ENCODE results near the gene CHRNB1. TPM values are rescaled to one million over a fixed set of nuclear protein-coding genes. Genes with fewer than 3 reads are reported as not detected.

The CHRNB1 gene, protein sequence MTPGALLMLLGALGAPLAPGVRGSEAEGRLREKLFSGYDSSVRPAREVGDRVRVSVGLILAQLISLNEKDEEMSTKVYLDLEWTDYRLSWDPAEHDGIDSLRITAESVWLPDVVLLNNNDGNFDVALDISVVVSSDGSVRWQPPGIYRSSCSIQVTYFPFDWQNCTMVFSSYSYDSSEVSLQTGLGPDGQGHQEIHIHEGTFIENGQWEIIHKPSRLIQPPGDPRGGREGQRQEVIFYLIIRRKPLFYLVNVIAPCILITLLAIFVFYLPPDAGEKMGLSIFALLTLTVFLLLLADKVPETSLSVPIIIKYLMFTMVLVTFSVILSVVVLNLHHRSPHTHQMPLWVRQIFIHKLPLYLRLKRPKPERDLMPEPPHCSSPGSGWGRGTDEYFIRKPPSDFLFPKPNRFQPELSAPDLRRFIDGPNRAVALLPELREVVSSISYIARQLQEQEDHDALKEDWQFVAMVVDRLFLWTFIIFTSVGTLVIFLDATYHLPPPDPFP
- total RNA-seq, result 6.1 and 7.2 TPM in 2 replicates

- peak within 1 kb of the TSS; percentile 10 for H3K27ac Mint-ChIP-seq
- peaks cover 39% of the 10 kb centered on the region for H3K36me3 Mint-ChIP-seq (ENCODE audit: low read depth)
- peak; percentile 76 for DNase-seq
- no peaks in the 10 kb centered on the region for H3K9me3 Mint-ChIP-seq
- peaks cover 32% of the 10 kb centered on the region for H3K4me1 Mint-ChIP-seq
- peaks cover 29% of the 10 kb centered on the region for H3K27me3 Mint-ChIP-seq
- intact Hi-C loops (cut with micrococcal nuclease), result loop anchor here (1.0 kb wide), 1 partner anchor 10 kb away; no protein-coding TSS in a partner anchor
- peak within 1 kb of the TSS; percentile 83 for H3K4me3 Mint-ChIP-seq
These were observed at the start of gene CHRNB1 for GRCh38 chr17:7444682-7445618. CHRNB1 (plus strand) TSS chr17:7445061; CDS start chr17:7445128, 67 bp downstream.

DNA sequence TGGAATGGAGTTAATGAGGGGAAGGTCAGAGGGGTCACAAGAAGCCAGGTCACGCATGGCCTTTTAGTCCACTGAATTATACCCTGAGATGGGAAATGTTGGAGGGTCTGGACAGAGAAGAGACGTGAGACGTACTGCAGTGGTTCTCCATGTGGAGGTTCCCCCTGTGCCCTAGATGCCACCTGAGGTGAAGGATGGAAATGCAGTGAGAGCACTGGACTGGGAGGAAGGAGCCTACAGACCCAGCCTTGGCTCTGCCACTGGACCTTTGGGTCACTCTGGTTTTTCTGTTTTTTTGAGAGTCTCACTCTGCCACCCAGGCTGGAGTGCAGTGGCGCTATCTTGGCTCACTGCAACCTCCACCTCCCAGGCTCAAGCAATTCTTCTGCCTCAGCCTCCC is 48.7 kb upstream of the CHRNB1 start:
- Mint-ChIP-seq H3K9me3 (no peaks in the 10 kb centered on the region), H3K27me3 (no peaks in the 10 kb centered on the region), H3K36me3 (ENCODE audit: low read depth) (peaks cover 7% of the 10 kb centered on the region), H3K4me3 (peak overlapping the region; percentile 31), H3K27ac (no peak overlapping the region), H3K4me1 (peaks cover 24% of the 10 kb centered on the region)
- intact Hi-C loops (cut with micrococcal nuclease), result no loop called here
- DNase-seq, result no peak

DNA sequence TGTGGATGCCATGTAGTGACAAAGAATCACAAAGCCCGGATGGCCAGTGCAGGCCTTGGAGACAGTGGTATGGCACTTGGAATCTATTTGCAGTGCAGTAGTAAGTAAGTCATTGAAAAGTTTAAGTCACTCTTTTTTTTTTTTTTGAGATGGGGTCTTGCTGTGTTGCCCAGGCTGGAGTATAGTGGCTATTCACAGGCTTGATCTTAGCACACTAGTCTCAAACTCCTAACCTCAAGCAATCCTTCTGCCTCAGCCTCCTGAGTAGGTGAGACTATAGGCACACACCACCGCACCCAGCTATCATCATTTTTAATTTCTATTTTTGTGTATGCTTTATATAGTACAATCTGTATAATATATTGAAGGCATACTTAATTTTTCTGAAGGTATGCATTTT is 46.2 kb upstream of the CHRNB1 start:
- H3K36me3 Mint-ChIP-seq (ENCODE audit: low read depth), result peaks cover 4% of the 10 kb centered on the region
- intact Hi-C loops (cut with micrococcal nuclease), result no loop called here

DNA sequence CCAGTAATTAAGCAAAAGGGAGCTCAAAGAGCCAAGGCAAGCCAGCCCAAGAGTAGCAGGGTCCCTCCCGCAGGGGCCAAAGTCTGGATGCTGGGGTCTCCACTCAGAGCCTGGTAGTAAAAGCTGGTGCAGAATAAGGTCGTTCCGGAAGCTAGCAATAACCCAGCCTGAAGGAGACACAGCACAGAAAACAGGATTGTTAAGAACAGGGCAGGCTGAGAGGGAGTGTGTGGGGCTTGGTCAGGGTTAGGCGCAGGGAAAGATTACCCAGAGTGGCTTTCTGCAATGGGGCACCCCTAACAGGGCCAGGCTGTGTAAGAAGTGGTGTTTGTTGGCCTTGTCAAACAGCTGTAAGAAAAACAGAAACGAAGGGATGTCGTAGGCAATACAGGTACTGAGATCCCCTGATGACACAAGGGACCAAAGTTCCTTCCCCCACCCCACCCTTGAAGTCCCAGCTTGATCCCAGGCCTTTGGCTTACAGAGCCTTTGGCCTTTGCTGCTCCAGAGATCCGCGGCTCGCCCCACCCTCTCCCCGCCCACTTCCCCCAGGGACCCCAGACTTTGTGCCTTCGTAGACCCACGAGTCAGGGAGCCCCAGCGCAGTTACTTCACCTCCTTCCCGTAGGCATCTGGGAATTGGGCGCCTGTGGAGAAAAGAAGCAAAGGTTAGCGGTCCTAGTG is 41.7 kb upstream of the CHRNB1 start:
- Mint-ChIP-seq H3K27ac (peak overlapping the region; percentile 52), H3K36me3 (ENCODE audit: low read depth) (no peaks in the 10 kb centered on the region), H3K9me3 (no peaks in the 10 kb centered on the region), H3K4me1 (peaks cover 21% of the 10 kb centered on the region), H3K4me3 (peak overlapping the region; percentile 96), H3K27me3 (peaks cover 20% of the 10 kb centered on the region)
- DNase-seq, result peak; percentile 69
- intact Hi-C loops (cut with micrococcal nuclease), result no loop called here

More for the DNA sequence above, 46.2 kb upstream of the CHRNB1 start:
- no peak overlapping the region for H3K27ac Mint-ChIP-seq
- DNase-seq, result no peak
- H3K4me3 Mint-ChIP-seq, result no peak overlapping the region
- no peaks in the 10 kb centered on the region for H3K9me3 Mint-ChIP-seq
- no peaks in the 10 kb centered on the region for H3K27me3 Mint-ChIP-seq
- H3K4me1 Mint-ChIP-seq, result peaks cover 19% of the 10 kb centered on the region

DNA sequence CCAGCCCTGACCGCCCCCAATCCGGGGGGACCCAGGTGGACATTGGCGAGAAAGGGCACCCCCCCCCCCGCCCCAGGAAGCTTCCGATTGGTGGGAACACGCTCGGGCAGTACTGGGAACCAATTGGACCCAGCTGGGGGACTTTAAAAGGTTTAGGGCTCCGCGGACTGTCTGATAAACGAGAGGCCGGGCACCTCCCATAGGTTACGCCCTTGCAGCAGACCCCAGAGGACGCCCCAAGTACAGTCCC is 41.2 kb upstream of the CHRNB1 start:
- intact Hi-C loops (cut with micrococcal nuclease), result no loop called here
- H3K27me3 Mint-ChIP-seq, result peaks cover 20% of the 10 kb centered on the region
- peaks cover 21% of the 10 kb centered on the region for H3K4me1 Mint-ChIP-seq
- H3K36me3 Mint-ChIP-seq (ENCODE audit: low read depth), result no peaks in the 10 kb centered on the region
- peak overlapping the region; percentile 96 for H3K27ac Mint-ChIP-seq
- DNase-seq, result no peak
- peak overlapping the region; percentile 96 for H3K4me3 Mint-ChIP-seq
- no peaks in the 10 kb centered on the region for H3K9me3 Mint-ChIP-seq

DNA sequence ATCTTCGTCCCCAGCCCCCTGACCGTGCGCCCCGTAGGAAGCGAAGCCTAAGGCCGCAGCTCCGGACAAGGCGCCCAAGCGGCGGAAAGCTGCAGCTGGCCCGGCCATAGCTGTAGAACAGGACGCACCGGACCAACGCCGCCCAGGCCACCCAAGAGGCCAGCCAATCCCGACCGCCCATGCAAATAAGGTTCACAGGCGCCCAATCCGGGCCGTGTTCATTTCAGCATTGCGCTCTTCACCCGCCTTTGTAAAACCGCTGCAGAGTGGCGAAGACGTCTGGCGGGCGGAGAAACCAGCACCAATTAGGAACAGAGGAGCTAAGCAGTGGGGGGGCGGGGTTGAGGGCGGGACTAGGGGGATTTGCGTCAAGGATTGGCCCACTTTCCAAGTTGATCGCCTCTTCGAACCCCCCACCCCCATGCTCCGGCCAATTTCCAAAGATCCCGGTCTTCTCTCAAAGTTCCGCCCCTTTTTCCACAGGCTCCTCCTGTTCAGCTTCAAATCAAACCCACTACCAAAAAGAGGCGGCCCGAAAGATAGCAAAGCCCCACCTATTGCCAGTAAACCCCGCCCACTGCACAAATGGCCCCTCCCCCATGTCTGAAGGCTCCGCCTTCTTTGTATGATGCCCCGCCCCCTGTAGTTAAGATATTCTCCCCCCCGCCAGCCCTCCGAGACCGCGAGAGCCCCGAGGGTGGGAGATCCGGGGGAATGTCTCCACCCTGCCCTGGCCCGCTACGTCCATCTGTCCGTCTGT is 40.7 kb upstream of the CHRNB1 start, which contains the start of gene TMEM256:
Gene TMEM256 (minus strand): TSS at position 121 of the 760 bp plus-strand sequence. CDS start 13 bp downstream, at position 108.
- Mint-ChIP-seq H3K4me3 (peak within 1 kb of the TSS; percentile 96), H3K4me1 (peaks cover 21% of the 10 kb centered on the region), H3K36me3 (ENCODE audit: low read depth) (peaks cover 2% of the 10 kb centered on the region), H3K27ac (peak within 1 kb of the TSS; percentile 96), H3K27me3 (peaks cover 23% of the 10 kb centered on the region), H3K9me3 (no peaks in the 10 kb centered on the region)
- intact Hi-C loops (cut with micrococcal nuclease), result loop anchor here (1.0 to 2.0 kb wide), 6 partner anchors 10 to 282 kb away; partner anchors contain the start of genes KCTD11, PLSCR3 and TMEM102
- peak; percentile 98 for DNase-seq

DNA sequence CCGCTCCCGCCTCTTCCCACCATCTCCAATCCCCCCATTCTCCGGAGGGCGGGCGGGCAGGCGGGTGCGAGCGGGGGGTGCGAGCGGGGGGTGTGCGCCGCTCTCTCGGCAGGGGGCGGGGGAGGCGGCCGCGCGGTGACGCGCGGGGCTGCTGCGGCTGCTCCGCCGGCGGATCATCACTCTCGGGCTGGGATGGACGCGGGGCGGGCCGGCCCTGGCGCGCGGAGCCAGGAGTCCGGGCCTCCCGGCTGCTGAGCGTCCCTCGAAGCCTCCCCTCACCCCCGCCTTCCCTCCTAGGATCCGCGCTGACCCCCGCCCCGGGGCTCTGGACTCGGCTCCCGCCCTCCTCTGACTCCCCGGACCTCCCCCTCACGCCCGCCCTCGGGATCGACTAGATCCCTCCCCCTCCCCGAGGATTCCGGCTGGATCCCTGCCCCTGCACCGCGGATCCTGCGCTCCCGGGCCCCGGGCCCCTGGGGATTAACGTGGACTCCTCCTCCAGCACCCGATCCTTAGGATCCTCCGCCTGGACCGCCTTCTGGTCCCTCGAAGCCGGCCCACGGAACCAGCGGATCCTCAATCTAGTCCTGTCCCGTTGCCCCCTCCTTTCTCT is 40.0 kb upstream of the CHRNB1 start:
- peaks cover 21% of the 10 kb centered on the region for H3K4me1 Mint-ChIP-seq
- H3K27ac Mint-ChIP-seq, result peak overlapping the region; percentile 96
- intact Hi-C loops (cut with micrococcal nuclease), result loop anchor here (1.0 to 2.0 kb wide), 6 partner anchors 11 to 281 kb away; partner anchors contain the start of genes KCTD11, PLSCR3 and TMEM102
- peak; percentile 88 for DNase-seq
- peaks cover 2% of the 10 kb centered on the region for H3K36me3 Mint-ChIP-seq (ENCODE audit: low read depth)
- peaks cover 28% of the 10 kb centered on the region for H3K27me3 Mint-ChIP-seq
- H3K4me3 Mint-ChIP-seq, result peak overlapping the region; percentile 96
- no peaks in the 10 kb centered on the region for H3K9me3 Mint-ChIP-seq

GRCh38 chr17:7405350-7406234 is 39.3 kb upstream of the CHRNB1 start:
- Mint-ChIP-seq H3K27me3 (peaks cover 32% of the 10 kb centered on the region), H3K4me1 (peaks cover 21% of the 10 kb centered on the region), H3K27ac (peak overlapping the region; percentile 64), H3K36me3 (ENCODE audit: low read depth) (peaks cover 2% of the 10 kb centered on the region), H3K4me3 (peak overlapping the region; percentile 83), H3K9me3 (no peaks in the 10 kb centered on the region)
- no peak for DNase-seq
- intact Hi-C loops (cut with micrococcal nuclease), result loop anchor here (2.0 kb wide), 1 partner anchor 53 kb away; the partner anchor contains the start of gene KCTD11

GRCh38 chr17:7406235-7406825 is 38.5 kb upstream of the CHRNB1 start:
- Mint-ChIP-seq H3K27me3 (peaks cover 32% of the 10 kb centered on the region), H3K27ac (no peak overlapping the region), H3K9me3 (no peaks in the 10 kb centered on the region), H3K36me3 (ENCODE audit: low read depth) (peaks cover 2% of the 10 kb centered on the region), H3K4me3 (peak overlapping the region; percentile 74), H3K4me1 (peaks cover 21% of the 10 kb centered on the region)
- no peak for DNase-seq
- intact Hi-C loops (cut with micrococcal nuclease), result no loop called here

DNA sequence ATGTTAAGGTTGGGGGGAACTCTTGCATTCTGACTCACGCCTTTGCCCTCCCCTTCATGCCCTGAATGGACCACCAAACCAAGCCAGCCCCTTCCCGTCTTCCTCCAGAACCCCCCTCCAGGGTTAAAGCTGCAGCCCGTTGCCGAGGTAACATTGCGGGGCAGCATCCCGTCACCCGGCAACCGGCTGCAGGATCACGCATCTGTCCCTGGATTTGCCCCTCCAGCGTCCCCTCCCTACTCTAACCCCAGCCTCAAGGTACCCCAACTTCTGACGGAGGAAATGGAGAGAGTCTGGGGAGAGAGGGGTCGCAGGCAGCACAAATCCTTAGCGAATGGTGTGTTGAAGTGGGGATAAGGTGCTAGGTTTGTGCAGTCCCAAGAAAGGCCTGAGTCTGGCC is 37.8 kb upstream of the CHRNB1 start:
- H3K36me3 Mint-ChIP-seq (ENCODE audit: low read depth), result peaks cover 2% of the 10 kb centered on the region
- peak overlapping the region; percentile 45 for H3K4me3 Mint-ChIP-seq
- intact Hi-C loops (cut with micrococcal nuclease), result no loop called here
- no peak overlapping the region for H3K27ac Mint-ChIP-seq
- DNase-seq, result no peak
- peaks cover 32% of the 10 kb centered on the region for H3K27me3 Mint-ChIP-seq
- peaks cover 18% of the 10 kb centered on the region for H3K4me1 Mint-ChIP-seq
- no peaks in the 10 kb centered on the region for H3K9me3 Mint-ChIP-seq

DNA sequence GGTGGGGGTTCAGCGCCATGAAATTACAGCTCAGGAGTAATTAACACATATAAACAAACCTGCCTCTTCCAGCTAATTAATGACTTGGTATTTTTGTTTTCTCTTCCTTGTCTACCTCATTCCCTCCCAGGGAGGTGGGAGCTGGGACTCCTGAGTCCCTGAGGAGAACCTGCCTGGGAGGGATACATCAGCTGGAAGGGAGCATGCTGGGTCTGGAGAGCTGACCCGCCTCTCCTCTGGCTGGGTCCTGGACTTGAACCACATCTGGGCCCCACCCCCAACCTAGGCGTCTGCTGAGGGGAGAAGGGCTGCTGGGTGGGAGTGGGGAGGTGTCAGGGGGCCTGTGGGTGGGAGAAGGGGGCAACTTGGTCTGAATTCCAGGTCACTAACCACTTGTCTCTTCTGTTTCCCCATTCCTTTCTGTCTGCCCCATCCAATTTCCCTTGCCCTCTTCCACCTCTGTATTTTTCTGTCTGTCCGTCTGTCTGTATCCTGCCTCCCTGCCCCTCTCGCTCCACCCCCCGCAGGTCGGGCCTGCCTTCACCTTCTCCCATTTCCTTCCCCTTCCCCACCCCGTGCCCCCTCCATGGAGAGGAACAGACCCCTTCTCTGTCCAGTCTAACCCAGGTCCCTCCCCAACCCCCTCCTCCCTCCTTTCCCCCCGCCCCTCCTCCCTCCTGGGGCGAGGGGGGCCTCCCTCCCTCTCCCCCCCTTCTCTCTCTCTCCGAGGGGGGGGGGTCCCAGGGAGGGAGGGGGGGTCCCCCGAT is 37.2 kb upstream of the CHRNB1 start, which contains the start of gene NLGN2:
Gene NLGN2 (plus strand): TSS at position 361 of the 767 bp plus-strand sequence. CDS start 411 bp downstream, outside the sequence.
- peaks cover 2% of the 10 kb centered on the region for H3K36me3 Mint-ChIP-seq (ENCODE audit: low read depth)
- H3K27ac Mint-ChIP-seq, result no peak within 1 kb of the TSS
- H3K27me3 Mint-ChIP-seq, result peaks cover 32% of the 10 kb centered on the region
- no peaks in the 10 kb centered on the region for H3K9me3 Mint-ChIP-seq
- DNase-seq, result no peak
- H3K4me3 Mint-ChIP-seq, result peak within 1 kb of the TSS; percentile 45
- peaks cover 18% of the 10 kb centered on the region for H3K4me1 Mint-ChIP-seq
- intact Hi-C loops (cut with micrococcal nuclease), result no loop called here
